HepG2 (cell line): ENCODE data around the gene ZNF33A.

ENCODE experiments used
- MAZ ChIP-seq, 2 experiments: sonication (generic) in 1 of 2; formaldehyde crosslinking in 1 of 2; IDR thresholded peaks; 2 replicates each; pipeline versions ENCODE4 v1.5.0 to v1.6.1; 2012 to 2020; ENCODE audit warnings: low read depth in 2 of 2, mild to moderate bottlenecking in 2 of 2, borderline replicate concordance in 1 of 2, improper control_type of control experiment in 1 of 2, low read length in 1 of 2, missing genetic modification reagents in 1 of 2, moderate library complexity in 1 of 2
- PAX8 ChIP-seq: sonication (generic); formaldehyde crosslinking; IDR thresholded peaks from 2 replicates; pipeline ENCODE4 v1.8.0; 2022; ENCODE audit warnings: mild to moderate bottlenecking, missing genetic modification reagents, borderline replicate concordance
- PCBP2 ChIP-seq: fragments of 200-400 bp; formaldehyde crosslinking; optimal IDR thresholded peaks from 2 replicates; pipeline ENCODE3; 2018; ENCODE audit warnings: low read length, low read depth; ENCODE audit not compliant: poor library complexity, severe bottlenecking
- RNF2 ChIP-seq: fragments of 450-650 bp; conservative IDR thresholded peaks from 2 replicates; pipeline ENCODE4 v1.6.1; 2016; ENCODE audit warnings: low read depth
- SMAD3 ChIP-seq: sonication (generic); formaldehyde crosslinking; IDR thresholded peaks from 2 replicates; pipeline ENCODE4 v1.4.0; 2020; ENCODE audit warnings: missing genetic modification reagents
- YEATS4 ChIP-seq: sonication (generic); formaldehyde crosslinking; IDR thresholded peaks from 2 replicates; pipeline ENCODE4 v1.4.0; 2020; ENCODE audit warnings: missing genetic modification reagents, borderline replicate concordance
- TF ChIP-seq, protein P1 (sequence below): sonication (generic); formaldehyde crosslinking; conservative IDR thresholded peaks from 2 replicates; pipeline ENCODE4 v1.4.0; 2020; ENCODE audit warnings: missing genetic modification reagents
- TF ChIP-seq, protein P2 (sequence below): IDR thresholded peaks from 2 replicates; pipeline ENCODE4 v1.6.1; 2012; ENCODE audit warnings: inconsistent platforms
- TF ChIP-seq, protein P3 (sequence below): sonication (generic); formaldehyde crosslinking; IDR thresholded peaks from 2 replicates; pipeline ENCODE4 v1.5.0; 2020; ENCODE audit warnings: mild to moderate bottlenecking, missing genetic modification reagents, moderate library complexity

DNA sequence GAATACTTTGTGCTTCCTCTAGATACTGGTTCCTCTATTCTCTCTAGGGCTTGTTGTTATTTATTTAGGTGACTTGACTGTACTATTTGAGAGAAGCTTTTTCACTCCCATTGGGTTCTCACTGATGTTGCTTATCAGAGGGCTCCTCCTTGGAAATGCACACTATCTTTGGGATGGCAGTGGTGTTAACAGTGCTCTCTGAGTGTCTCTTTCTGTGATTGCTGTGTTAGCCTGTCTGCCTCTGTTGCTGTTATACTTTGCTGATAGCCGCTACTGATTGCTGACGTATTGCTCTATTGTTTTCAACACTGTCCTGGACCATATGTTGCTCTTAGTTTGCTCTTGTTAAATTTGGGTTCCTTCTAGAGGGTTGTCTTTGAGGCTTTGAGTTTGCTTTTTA, 34.7 kb downstream of the ZNF33A start:
- no peak for TF ChIP-seq PCBP2
- no peak for TF ChIP-seq PAX8
- TF ChIP-seq, protein P1, sequence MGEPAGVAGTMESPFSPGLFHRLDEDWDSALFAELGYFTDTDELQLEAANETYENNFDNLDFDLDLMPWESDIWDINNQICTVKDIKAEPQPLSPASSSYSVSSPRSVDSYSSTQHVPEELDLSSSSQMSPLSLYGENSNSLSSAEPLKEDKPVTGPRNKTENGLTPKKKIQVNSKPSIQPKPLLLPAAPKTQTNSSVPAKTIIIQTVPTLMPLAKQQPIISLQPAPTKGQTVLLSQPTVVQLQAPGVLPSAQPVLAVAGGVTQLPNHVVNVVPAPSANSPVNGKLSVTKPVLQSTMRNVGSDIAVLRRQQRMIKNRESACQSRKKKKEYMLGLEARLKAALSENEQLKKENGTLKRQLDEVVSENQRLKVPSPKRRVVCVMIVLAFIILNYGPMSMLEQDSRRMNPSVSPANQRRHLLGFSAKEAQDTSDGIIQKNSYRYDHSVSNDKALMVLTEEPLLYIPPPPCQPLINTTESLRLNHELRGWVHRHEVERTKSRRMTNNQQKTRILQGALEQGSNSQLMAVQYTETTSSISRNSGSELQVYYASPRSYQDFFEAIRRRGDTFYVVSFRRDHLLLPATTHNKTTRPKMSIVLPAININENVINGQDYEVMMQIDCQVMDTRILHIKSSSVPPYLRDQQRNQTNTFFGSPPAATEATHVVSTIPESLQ (CRISPR knock-in tag): no peak
- TF ChIP-seq YEATS4 (CRISPR knock-in tag): no peak
- TF ChIP-seq, protein P2, sequence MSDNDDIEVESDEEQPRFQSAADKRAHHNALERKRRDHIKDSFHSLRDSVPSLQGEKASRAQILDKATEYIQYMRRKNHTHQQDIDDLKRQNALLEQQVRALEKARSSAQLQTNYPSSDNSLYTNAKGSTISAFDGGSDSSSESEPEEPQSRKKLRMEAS: no peak
- TF ChIP-seq RNF2: no peak
- TF ChIP-seq MAZ (IDR thresholded peaks at IDR 0.05; ENCODE audit: borderline replicate concordance, low read depth, low read length): no peak
- no peak for TF ChIP-seq MAZ (CRISPR knock-in tag; IDR thresholded peaks at IDR 0.05; ENCODE audit: low read depth)
- TF ChIP-seq SMAD3 (CRISPR knock-in tag): no peak
- TF ChIP-seq, protein P3, sequence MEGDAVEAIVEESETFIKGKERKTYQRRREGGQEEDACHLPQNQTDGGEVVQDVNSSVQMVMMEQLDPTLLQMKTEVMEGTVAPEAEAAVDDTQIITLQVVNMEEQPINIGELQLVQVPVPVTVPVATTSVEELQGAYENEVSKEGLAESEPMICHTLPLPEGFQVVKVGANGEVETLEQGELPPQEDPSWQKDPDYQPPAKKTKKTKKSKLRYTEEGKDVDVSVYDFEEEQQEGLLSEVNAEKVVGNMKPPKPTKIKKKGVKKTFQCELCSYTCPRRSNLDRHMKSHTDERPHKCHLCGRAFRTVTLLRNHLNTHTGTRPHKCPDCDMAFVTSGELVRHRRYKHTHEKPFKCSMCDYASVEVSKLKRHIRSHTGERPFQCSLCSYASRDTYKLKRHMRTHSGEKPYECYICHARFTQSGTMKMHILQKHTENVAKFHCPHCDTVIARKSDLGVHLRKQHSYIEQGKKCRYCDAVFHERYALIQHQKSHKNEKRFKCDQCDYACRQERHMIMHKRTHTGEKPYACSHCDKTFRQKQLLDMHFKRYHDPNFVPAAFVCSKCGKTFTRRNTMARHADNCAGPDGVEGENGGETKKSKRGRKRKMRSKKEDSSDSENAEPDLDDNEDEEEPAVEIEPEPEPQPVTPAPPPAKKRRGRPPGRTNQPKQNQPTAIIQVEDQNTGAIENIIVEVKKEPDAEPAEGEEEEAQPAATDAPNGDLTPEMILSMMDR (CRISPR knock-in tag): no peak
